ENCODE measurements around the gene CDK19. TPM values are rescaled to one million over a fixed set of nuclear protein-coding genes. Genes with fewer than 3 reads are reported as not detected.

The CDK19 gene
- total RNA-seq, 1 donor: 15.6 TPM

- Histone ChIP-seq H4K20me1 (ENCODE audit: insufficient read depth, low read length) (no peaks in the 10 kb centered on the region), H3K36me3 (ENCODE audit: insufficient read depth, low read length) (no peaks in the 10 kb centered on the region)
- no peak for DNase-seq (ENCODE audit: insufficient read length, low spot score, missing footprints)
Measured at GRCh38 chr6:110563711-110564110, 251.6 kb downstream of the CDK19 start.

GRCh38 chr6:110562316-110562915 is 252.9 kb downstream of the CDK19 start:
- H3K4me1 ChIP-seq (ENCODE audit: insufficient read depth, low read length): no peaks in the 10 kb centered on the region
- no peaks in the 10 kb centered on the region for H3K27me3 ChIP-seq (ENCODE audit: insufficient read depth, low read length)
- no peaks in the 10 kb centered on the region for H3K9me3 ChIP-seq (ENCODE audit: low read depth, low read length)
- H2AFZ ChIP-seq (ENCODE audit: low read length): no peak overlapping the region
- no peaks in the 10 kb centered on the region for H3K79me2 ChIP-seq (ENCODE audit: insufficient read depth, low read length)
- no peak for TF ChIP-seq CTCF (IDR thresholded peaks at IDR 0.05; ENCODE audit: extremely low read depth, low read depth, low read length)
- H3K27ac ChIP-seq (ENCODE audit: low read depth, low read length): no peak overlapping the region
- no peak overlapping the region for H3K4me3 ChIP-seq (ENCODE audit: insufficient read depth, low read length)
- H3K4me2 ChIP-seq (ENCODE audit: insufficient read depth, low read length): no peak overlapping the region
- H4K20me1 ChIP-seq (ENCODE audit: insufficient read depth, low read length): no peaks in the 10 kb centered on the region
- H3K36me3 ChIP-seq (ENCODE audit: insufficient read depth, low read length): no peaks in the 10 kb centered on the region
- DNase-seq (ENCODE audit: insufficient read length, low spot score, missing footprints): no peak

More at GRCh38 chr6:110563711-110564110, 251.6 kb downstream of the CDK19 start:
- Histone ChIP-seq H3K4me2 (ENCODE audit: insufficient read depth, low read length) (no peak overlapping the region), H3K79me2 (ENCODE audit: insufficient read depth, low read length) (no peaks in the 10 kb centered on the region), H2AFZ (ENCODE audit: low read length) (no peak overlapping the region), H3K9me3 (ENCODE audit: low read depth, low read length) (no peaks in the 10 kb centered on the region), H3K27ac (ENCODE audit: low read depth, low read length) (no peak overlapping the region), H3K4me1 (ENCODE audit: insufficient read depth, low read length) (no peaks in the 10 kb centered on the region), H3K4me3 (ENCODE audit: insufficient read depth, low read length) (no peak overlapping the region), H3K27me3 (ENCODE audit: insufficient read depth, low read length) (no peaks in the 10 kb centered on the region)
- TF ChIP-seq CTCF (IDR thresholded peaks at IDR 0.05; ENCODE audit: extremely low read depth, low read depth, low read length): no peak

GRCh38 chr6:110561696-110562095 is 253.6 kb downstream of the CDK19 start:
- DNase-seq (ENCODE audit: insufficient read length, low spot score, missing footprints): no peak
- no peak for TF ChIP-seq CTCF (IDR thresholded peaks at IDR 0.05; ENCODE audit: extremely low read depth, low read depth, low read length)
- H3K79me2 ChIP-seq (ENCODE audit: insufficient read depth, low read length): no peaks in the 10 kb centered on the region
- no peaks in the 10 kb centered on the region for H3K36me3 ChIP-seq (ENCODE audit: insufficient read depth, low read length)
- no peak overlapping the region for H3K4me3 ChIP-seq (ENCODE audit: insufficient read depth, low read length)
- H4K20me1 ChIP-seq (ENCODE audit: insufficient read depth, low read length): no peaks in the 10 kb centered on the region
- H3K4me2 ChIP-seq (ENCODE audit: insufficient read depth, low read length): no peak overlapping the region
- no peaks in the 10 kb centered on the region for H3K9me3 ChIP-seq (ENCODE audit: low read depth, low read length)
- H3K4me1 ChIP-seq (ENCODE audit: insufficient read depth, low read length): no peaks in the 10 kb centered on the region
- no peak overlapping the region for H3K27ac ChIP-seq (ENCODE audit: low read depth, low read length)
- no peak overlapping the region for H2AFZ ChIP-seq (ENCODE audit: low read length)
- no peaks in the 10 kb centered on the region for H3K27me3 ChIP-seq (ENCODE audit: insufficient read depth, low read length)

GRCh38 chr6:110561008-110561396 is 254.3 kb downstream of the CDK19 start:
- H2AFZ ChIP-seq (ENCODE audit: low read length): no peak overlapping the region
- DNase-seq (ENCODE audit: insufficient read length, low spot score, missing footprints): no peak
- H3K4me1 ChIP-seq (ENCODE audit: insufficient read depth, low read length): no peaks in the 10 kb centered on the region
- H3K79me2 ChIP-seq (ENCODE audit: insufficient read depth, low read length): no peaks in the 10 kb centered on the region
- H3K36me3 ChIP-seq (ENCODE audit: insufficient read depth, low read length): no peaks in the 10 kb centered on the region
- H3K9me3 ChIP-seq (ENCODE audit: low read depth, low read length): no peaks in the 10 kb centered on the region
- no peaks in the 10 kb centered on the region for H3K27me3 ChIP-seq (ENCODE audit: insufficient read depth, low read length)
- no peak for TF ChIP-seq CTCF (IDR thresholded peaks at IDR 0.05; ENCODE audit: extremely low read depth, low read depth, low read length)
- H3K4me2 ChIP-seq (ENCODE audit: insufficient read depth, low read length): no peak overlapping the region
- H3K27ac ChIP-seq (ENCODE audit: low read depth, low read length): no peak overlapping the region
- no peak overlapping the region for H3K4me3 ChIP-seq (ENCODE audit: insufficient read depth, low read length)
- H4K20me1 ChIP-seq (ENCODE audit: insufficient read depth, low read length): no peaks in the 10 kb centered on the region
